Measurements from ENCODE around the gene UXS1.

DNA sequence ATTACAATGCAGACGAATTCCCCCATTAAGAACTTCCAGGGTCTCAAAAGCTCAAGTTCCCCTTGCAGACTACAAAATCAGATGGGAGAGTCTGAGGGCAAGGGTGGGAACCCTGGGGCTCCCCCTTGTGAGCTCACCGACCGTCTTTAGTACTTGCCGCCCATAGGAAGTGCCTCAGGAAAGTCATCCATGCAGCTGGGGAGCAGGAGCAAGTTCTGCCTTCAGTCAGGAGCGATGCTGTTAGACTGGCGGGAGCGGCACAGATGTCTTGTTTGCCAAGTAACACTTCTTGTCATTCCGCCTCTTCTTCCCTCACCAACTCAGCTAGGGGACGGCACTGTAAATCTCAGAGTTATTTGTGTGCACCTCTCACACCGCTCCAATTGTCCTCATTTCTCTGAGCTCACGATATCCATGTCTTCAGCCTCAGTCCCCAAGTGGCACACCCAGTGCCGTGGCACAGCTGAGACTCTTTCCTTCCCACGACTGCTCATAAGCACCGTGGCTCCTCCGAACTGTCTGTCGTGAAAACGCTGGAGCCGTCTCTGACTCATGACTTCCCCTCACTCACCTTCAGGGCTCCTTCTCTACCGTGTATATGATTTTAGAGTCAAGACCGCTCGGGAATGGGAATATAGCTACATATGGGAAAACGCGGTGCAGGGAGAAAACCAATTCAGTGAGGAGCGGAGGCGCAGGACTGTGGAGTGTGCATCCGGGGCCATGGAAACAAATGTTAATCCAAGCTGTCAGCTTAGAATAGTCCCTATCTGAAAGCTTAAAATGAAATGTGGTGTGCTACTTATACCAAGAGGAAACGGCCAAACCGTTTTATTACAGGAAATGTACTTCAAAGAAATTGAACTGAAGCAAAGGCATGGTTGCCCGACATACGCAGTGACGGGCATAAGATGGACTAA lies 34.0 kb downstream of the UXS1 start:
- TF ChIP-seq, protein P1, sequence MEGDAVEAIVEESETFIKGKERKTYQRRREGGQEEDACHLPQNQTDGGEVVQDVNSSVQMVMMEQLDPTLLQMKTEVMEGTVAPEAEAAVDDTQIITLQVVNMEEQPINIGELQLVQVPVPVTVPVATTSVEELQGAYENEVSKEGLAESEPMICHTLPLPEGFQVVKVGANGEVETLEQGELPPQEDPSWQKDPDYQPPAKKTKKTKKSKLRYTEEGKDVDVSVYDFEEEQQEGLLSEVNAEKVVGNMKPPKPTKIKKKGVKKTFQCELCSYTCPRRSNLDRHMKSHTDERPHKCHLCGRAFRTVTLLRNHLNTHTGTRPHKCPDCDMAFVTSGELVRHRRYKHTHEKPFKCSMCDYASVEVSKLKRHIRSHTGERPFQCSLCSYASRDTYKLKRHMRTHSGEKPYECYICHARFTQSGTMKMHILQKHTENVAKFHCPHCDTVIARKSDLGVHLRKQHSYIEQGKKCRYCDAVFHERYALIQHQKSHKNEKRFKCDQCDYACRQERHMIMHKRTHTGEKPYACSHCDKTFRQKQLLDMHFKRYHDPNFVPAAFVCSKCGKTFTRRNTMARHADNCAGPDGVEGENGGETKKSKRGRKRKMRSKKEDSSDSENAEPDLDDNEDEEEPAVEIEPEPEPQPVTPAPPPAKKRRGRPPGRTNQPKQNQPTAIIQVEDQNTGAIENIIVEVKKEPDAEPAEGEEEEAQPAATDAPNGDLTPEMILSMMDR (IDR thresholded peaks at IDR 0.05), result no peak
- no peak for TF ChIP-seq POLR2A (IDR thresholded peaks at IDR 0.05)
